ENCODE results near the gene NCAPG2. TPM values are rescaled to one million over a fixed set of nuclear protein-coding genes. Genes with fewer than 3 reads are reported as not detected.

Gene NCAPG2
- total RNA-seq, 1 experiment from 2014 or later = 99.5 TPM

- Histone ChIP-seq H3K36me3 (ENCODE audit: low read depth) (peaks cover 29% of the 10 kb centered on the region; the same call in 1 of the 2 replicates), H3K79me2 (ENCODE audit: low read depth) (no peaks in the 10 kb centered on the region), H3K4me1 (replicated peaks; ENCODE audit: insufficient read depth) (no peaks in the 10 kb centered on the region), H3K4me2 (no peak overlapping the region), H2AFZ (no peak overlapping the region), H3K9me3 (ENCODE audit: insufficient read depth, low read depth) (no peaks in the 10 kb centered on the region), H3K9me2 (ENCODE audit: insufficient read depth) (no peaks in the 10 kb centered on the region), H3K4me3 (no peak overlapping the region), H3F3A (ENCODE audit: insufficient read depth, low read depth) (no peaks in the 10 kb centered on the region), H4K20me1 (ENCODE audit: insufficient read depth) (no peaks in the 10 kb centered on the region; the same call in 1 of the 2 replicates), H3K27ac (no peak overlapping the region), H3K27me3 (ENCODE audit: insufficient read depth, low read depth) (no peaks in the 10 kb centered on the region)
- TF ChIP-seq CTCF (conservative IDR thresholded peaks at IDR 0.05) (no peak), EZH2 (IDR thresholded peaks at IDR 0.05; ENCODE audit: low read depth) (no peak)
- POLR2A ChIA-PET (ENCODE audit: unreplicated experiment) = no interaction called here
- BruUV-seq (replicated peaks) = no TSS peak
- CTCF ChIA-PET = no interaction called here
- intact Hi-C loops (cut with micrococcal nuclease; ENCODE audit: unreplicated experiment) = no loop called here
- DNase-seq = no peak
Observed at GRCh38 chr7:158689488-158689887, 15.1 kb downstream of the NCAPG2 start.

GRCh38 chr7:158687406-158687805, 17.2 kb downstream of the NCAPG2 start:
- CTCF ChIA-PET = no interaction called here

GRCh38 chr7:158685693-158686092, 18.9 kb downstream of the NCAPG2 start:
- no peaks in the 10 kb centered on the region for H3K9me3 ChIP-seq (ENCODE audit: insufficient read depth, low read depth)
- H3K27ac ChIP-seq = no peak overlapping the region
- H2AFZ ChIP-seq = no peak overlapping the region
- H3K9me2 ChIP-seq (ENCODE audit: insufficient read depth) = no peaks in the 10 kb centered on the region
- TF ChIP-seq CTCF (conservative IDR thresholded peaks at IDR 0.05) (no peak), EZH2 (IDR thresholded peaks at IDR 0.05; ENCODE audit: low read depth) (no peak)
- no peaks in the 10 kb centered on the region for H3K4me1 ChIP-seq (replicated peaks; ENCODE audit: insufficient read depth)
- no peak for DNase-seq
- BruUV-seq (replicated peaks) = no TSS peak
- H3F3A ChIP-seq (ENCODE audit: insufficient read depth, low read depth) = peaks cover 8% of the 10 kb centered on the region
- no peaks in the 10 kb centered on the region for H3K27me3 ChIP-seq (ENCODE audit: insufficient read depth, low read depth)
- peaks cover 42% of the 10 kb centered on the region; the same call in 1 of the 2 replicates for H3K36me3 ChIP-seq (ENCODE audit: low read depth)
- H4K20me1 ChIP-seq (ENCODE audit: insufficient read depth) = no peaks in the 10 kb centered on the region; the same call in 1 of the 2 replicates
- H3K4me3 ChIP-seq = no peak overlapping the region
- no peaks in the 10 kb centered on the region for H3K79me2 ChIP-seq (ENCODE audit: low read depth)
- ChIA-PET POLR2A (ENCODE audit: unreplicated experiment) (no interaction called here), CTCF (no interaction called here)
- no peak overlapping the region for H3K4me2 ChIP-seq
- intact Hi-C loops (cut with micrococcal nuclease; ENCODE audit: unreplicated experiment) = no loop called here

More at GRCh38 chr7:158687406-158687805, 17.2 kb downstream of the NCAPG2 start:
- no peak for TF ChIP-seq EZH2 (IDR thresholded peaks at IDR 0.05; ENCODE audit: low read depth)
- TF ChIP-seq CTCF (conservative IDR thresholded peaks at IDR 0.05) = no peak
- no peak for DNase-seq
- peaks cover 8% of the 10 kb centered on the region for H3F3A ChIP-seq (ENCODE audit: insufficient read depth, low read depth)
- POLR2A ChIA-PET (ENCODE audit: unreplicated experiment) = no interaction called here
- H3K4me3 ChIP-seq = no peak overlapping the region
- intact Hi-C loops (cut with micrococcal nuclease; ENCODE audit: unreplicated experiment) = no loop called here
- no peak overlapping the region for H2AFZ ChIP-seq
- no peaks in the 10 kb centered on the region; the same call in 1 of the 2 replicates for H4K20me1 ChIP-seq (ENCODE audit: insufficient read depth)
- H3K27me3 ChIP-seq (ENCODE audit: insufficient read depth, low read depth) = no peaks in the 10 kb centered on the region
- H3K4me1 ChIP-seq (replicated peaks; ENCODE audit: insufficient read depth) = no peaks in the 10 kb centered on the region
- H3K9me2 ChIP-seq (ENCODE audit: insufficient read depth) = no peaks in the 10 kb centered on the region
- no peak overlapping the region for H3K4me2 ChIP-seq
- H3K79me2 ChIP-seq (ENCODE audit: low read depth) = no peaks in the 10 kb centered on the region
- no TSS peak for BruUV-seq (replicated peaks)
- H3K36me3 ChIP-seq (ENCODE audit: low read depth) = peaks cover 39% of the 10 kb centered on the region; the same call in 1 of the 2 replicates
- no peak overlapping the region for H3K27ac ChIP-seq
- no peaks in the 10 kb centered on the region for H3K9me3 ChIP-seq (ENCODE audit: insufficient read depth, low read depth)
